KOPT-K1 (cell line): ENCODE results near the gene ZNF341.

Experiments
- H3K27ac ChIP-seq: fragments of 200-600 bp; sonication (generic); 2 replicates; pipeline ENCODE4 v1.5.1; 2016; ENCODE audit warnings: antibody characterized with exemption, mild to moderate bottlenecking, low read depth, low read length; ENCODE audit not compliant: poor library complexity, severe bottlenecking
- H3K36me3 ChIP-seq: fragments of 200-600 bp; sonication (generic); 2 replicates; pipeline ENCODE4 v1.5.1; 2017; ENCODE audit warnings: antibody characterized with exemption, mild to moderate bottlenecking, low read length, moderate library complexity; ENCODE audit not compliant: insufficient read depth
- H3K9me3 ChIP-seq: fragments of 200-600 bp; sonication (generic); 2 replicates; pipeline ENCODE4 v1.5.1; 2017; ENCODE audit warnings: antibody characterized with exemption, low read length, mild to moderate bottlenecking; ENCODE audit not compliant: insufficient read depth, poor library complexity, severe bottlenecking

The ZNF341 gene

DNA sequence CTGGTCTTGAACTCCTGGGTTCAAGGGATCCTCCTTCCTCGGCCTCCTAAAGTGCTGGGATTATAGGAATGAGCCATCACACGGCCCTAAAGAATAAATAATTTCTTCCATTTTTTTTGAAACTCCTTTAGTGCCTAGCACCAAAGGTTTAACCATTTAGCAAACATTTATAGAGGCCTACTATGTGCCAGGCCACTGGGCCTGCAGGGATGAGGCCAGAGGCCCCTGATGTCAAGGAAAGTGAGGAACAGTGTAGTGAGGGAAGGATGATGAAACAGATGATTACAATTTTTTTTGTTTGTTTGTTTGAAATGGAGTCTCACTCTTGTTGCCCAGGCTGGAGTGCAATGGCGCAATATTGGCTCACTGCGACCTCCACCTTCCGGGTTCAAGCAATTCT, 33.8 kb downstream of the ZNF341 start:
- Histone ChIP-seq H3K36me3 (no peaks in the 10 kb centered on the region), H3K27ac (no peak overlapping the region), H3K9me3 (no peaks in the 10 kb centered on the region)

DNA sequence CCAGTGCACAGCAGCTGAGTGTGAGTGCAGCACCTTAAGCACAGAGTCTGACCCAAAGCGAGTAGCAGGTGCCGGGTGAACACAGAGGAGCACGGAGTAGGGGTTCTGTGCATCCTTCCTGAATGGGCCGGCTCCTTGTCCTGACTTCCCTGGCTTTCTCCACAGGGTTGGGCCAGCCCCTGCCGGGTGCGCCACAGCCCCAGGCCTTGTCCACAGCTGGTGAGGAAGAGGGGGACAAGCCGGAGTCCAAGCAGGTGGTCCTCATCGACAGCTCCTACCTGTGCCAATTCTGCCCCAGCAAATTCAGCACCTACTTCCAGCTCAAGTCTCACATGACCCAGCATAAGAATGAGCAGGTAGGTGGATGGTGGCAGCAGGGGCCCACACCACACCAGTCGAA, 34.9 kb downstream of the ZNF341 start:
- Histone ChIP-seq H3K9me3 (no peaks in the 10 kb centered on the region), H3K27ac (no peak overlapping the region), H3K36me3 (no peaks in the 10 kb centered on the region)

DNA sequence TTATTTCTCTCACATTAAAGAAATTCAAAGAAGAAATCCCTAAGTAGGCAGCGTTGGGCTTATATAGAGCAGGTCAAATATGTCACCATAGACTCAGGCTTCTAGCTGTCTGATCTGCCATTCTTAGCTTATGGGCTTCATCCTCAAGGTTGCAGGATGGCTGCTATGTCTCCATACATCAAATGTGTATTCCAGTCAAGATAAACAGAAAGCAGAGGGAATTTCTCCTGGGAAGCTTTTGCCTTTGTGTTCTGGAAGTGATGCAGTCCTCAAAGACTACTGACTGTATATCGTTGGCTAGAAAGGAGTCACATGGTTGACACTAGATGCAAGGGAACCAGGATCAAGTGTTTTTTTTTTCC, 36.0 kb downstream of the ZNF341 start:
- no peaks in the 10 kb centered on the region for H3K9me3 ChIP-seq
- no peaks in the 10 kb centered on the region for H3K36me3 ChIP-seq
- H3K27ac ChIP-seq: no peak overlapping the region

DNA sequence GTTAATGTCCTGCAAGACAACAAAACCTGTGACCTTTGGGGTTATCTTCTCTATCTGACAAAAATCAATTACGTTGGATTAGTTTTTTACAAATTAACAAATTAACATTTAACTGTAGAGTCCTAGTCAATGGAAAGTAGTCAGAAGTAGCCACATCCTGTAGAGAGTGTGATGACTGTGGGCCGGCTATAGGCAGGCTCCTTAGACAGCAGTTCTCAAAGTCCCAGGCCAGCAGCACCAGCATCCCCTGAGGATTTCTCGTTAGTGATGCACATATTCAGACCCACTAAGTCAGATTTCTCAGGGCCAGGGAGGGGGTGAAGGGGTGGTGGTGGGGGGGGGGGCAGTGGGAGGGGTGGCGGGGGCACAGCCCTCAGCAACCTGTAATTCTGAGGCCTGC, 37.2 kb downstream of the ZNF341 start:
- H3K36me3 ChIP-seq: no peaks in the 10 kb centered on the region
- H3K9me3 ChIP-seq: no peaks in the 10 kb centered on the region
- H3K27ac ChIP-seq: no peak overlapping the region

DNA sequence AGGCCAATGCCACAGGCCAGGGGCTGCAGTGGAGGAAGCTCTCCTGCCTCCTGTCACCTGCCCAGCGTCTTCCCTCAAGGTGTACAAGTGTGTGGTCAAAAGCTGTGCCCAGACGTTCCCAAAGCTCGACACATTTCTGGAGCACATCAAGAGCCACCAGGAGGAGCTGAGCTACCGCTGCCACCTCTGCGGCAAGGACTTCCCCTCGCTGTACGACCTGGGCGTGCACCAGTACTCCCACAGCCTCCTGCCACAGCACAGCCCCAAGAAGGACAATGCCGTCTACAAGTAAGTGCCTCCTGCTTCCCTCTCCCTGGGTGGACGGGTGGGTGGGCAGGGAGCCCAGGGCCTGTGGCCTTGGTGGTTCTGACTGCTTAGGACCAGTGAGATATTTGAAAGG, 38.2 kb downstream of the ZNF341 start:
- Histone ChIP-seq H3K9me3 (no peaks in the 10 kb centered on the region), H3K27ac (no peak overlapping the region), H3K36me3 (no peaks in the 10 kb centered on the region)

DNA sequence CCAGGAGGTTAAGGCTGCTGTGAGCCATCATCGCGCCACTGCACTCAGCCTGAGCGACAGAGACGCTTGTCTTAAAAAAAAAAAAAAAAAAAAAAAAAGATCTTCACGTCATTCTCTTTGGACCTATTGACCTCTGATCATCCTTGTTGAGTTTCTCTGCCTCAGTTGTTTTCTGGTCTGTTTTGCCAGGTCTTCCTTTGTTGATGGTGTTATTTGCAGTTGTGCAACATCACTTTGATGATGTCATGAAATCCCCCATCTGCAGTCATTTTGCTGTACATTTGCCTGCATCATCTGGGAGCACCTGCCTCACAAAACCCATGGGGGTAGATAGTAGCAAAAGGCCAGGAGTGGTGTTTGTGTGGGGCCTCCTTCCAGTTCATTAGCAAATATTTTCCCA, 40.1 kb downstream of the ZNF341 start:
- Histone ChIP-seq H3K9me3 (no peaks in the 10 kb centered on the region), H3K36me3 (no peaks in the 10 kb centered on the region), H3K27ac (no peak overlapping the region)

DNA sequence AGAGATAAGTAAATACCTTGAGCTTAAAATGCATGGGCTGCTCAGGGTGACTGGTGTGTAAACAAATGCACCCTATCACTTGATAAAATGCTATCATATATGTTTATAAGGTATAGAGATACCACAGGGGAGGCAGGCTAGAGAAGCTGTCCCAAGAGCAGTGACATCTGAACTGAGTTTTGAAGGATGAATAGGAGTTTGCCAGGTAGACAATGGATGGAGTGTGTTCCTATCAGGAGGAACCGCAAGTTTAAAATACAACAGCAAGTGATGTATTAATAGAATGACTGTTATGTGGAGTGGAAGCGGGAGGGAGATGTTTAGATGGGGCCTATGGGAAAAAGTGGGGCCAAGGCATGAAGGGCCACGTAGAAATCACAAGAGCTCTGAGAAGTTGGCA, 40.6 kb downstream of the ZNF341 start:
- Histone ChIP-seq H3K36me3 (no peaks in the 10 kb centered on the region), H3K27ac (no peak overlapping the region), H3K9me3 (no peaks in the 10 kb centered on the region)

DNA sequence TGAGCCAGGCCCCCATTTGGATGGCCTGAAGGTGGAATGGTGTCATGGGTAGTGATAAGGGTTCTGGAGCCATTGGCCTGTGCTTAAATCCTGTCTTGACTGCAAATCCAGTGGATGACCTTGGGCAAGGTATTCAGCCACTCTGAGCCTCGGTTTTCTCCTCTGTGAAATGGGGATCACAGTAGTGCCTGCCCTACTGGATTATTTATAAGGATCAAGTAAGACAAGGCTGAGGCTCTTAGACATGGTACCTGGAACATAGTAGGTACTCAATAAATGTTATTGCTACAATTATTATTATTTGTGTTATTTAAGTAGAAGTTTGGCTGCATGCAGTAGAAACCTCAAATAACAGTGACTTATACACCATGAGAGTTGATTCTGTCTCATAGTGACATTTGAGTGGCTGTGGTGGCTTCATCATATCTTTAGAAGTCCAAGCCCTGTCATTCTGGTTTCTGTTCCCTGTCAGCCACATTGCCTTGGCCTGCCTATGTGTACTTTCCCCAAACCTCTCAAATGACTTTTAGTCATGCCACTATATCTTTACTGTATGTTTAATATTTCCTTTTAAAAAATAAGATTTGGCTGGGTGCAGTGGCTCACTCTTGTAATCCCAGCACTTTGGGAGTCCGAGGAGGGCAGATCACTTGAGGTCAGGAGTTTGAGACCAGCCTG, 41.8 kb downstream of the ZNF341 start:
- no peaks in the 10 kb centered on the region for H3K9me3 ChIP-seq
- no peaks in the 10 kb centered on the region for H3K36me3 ChIP-seq
- H3K27ac ChIP-seq: no peak overlapping the region

DNA sequence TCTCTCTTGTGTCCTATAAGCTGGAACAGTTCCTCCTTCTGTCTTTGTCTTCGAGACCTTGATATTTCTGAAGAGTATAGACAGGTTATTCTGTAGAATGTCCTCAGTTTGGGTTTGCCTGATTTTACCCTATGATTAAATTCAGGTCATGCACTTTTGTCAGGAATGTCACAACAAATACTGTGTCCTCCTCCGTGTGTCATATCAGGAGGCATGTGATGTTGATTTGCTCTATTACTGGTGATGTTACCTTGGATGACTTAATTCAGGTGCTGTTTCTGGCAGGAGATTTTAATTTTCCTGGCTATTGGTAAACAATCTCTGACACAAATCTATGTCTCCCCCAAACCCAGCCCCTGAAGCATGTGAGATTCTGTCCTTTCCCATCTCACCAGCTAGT, 46.0 kb downstream of the ZNF341 start:
- Histone ChIP-seq H3K9me3 (no peaks in the 10 kb centered on the region), H3K36me3 (no peaks in the 10 kb centered on the region), H3K27ac (peak overlapping the region; percentile 76)

DNA sequence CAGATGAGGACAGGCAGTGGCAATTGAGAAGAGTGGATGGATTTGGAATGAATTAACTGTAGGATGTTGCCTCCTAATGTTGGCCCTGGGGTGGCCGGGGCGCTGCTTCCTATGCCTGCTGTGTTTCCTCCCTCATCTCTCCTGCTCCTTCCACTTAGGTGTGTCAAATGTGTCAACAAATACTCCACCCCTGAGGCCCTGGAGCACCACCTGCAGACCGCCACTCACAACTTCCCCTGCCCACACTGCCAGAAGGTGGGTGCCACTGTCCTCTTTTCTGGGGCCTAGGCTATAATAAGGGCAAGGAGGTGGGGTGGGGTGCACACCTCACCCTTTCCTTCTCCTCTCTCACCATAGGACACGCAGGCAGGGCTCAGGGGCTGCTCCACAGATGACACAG, 49.3 kb downstream of the ZNF341 start:
- Histone ChIP-seq H3K27ac (no peak overlapping the region), H3K36me3 (no peaks in the 10 kb centered on the region), H3K9me3 (no peaks in the 10 kb centered on the region)

DNA sequence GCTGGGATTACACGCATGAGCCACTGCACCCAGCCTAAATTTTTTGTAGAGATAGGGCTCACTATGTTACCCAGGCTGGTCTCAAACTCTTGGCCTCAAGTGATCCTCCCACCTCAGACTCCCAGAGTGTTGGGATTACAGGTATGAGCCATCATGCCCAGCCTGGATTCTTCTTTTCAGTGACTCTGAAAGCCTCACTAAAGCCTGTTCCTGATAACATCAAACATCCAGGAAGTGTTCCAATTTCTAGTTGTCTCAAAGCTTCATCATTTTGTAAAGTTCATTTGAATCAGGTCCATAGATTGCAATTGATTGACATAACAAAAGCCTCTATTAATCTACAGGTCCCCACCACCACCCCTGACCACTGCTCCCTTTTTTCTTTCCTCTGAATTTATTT, 50.1 kb downstream of the ZNF341 start:
- Histone ChIP-seq H3K9me3 (no peaks in the 10 kb centered on the region), H3K36me3 (no peaks in the 10 kb centered on the region), H3K27ac (no peak overlapping the region)

DNA sequence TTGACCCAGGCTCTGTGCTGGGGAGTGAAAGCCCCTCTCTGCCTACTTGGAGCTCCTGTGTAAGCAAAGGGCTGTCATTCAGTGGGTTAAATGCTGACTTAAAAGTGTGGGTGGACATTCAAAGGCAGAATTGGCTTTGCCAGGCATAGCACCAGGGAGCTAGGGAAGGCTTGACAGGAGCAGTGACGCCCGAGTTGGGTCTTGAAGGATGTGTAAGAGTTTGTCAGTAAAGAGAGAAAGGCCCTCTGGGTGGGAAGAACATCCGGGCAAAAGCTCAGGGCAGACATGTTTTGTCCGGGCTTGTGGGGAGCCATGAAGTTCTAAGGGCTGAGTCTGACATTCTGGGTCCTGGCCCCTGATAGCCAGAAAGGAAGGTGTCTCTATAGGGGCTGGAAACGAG, 51.5 kb downstream of the ZNF341 start:
- Histone ChIP-seq H3K9me3 (no peaks in the 10 kb centered on the region), H3K27ac (no peak overlapping the region), H3K36me3 (no peaks in the 10 kb centered on the region)

DNA sequence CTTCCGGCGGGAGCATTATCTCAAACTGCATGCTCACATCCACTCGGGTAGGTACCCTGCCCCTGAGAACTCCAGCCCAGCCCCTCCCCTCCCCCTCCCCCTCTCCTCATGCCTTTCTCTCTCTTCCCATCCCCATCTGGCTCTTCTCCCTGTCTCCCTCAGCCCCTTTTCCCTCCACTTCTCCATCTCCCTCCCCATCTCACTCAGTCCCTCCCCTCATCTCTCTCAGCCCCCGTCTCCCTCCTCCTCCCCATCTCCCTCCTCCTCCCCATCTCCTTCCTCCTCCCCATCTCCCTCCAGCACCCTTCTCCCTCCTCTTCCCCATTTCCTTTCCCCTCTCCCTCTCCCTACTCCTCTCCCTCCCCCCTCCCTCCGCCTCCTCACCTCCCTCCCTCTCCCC, 52.0 kb downstream of the ZNF341 start:
- Histone ChIP-seq H3K9me3 (no peaks in the 10 kb centered on the region), H3K36me3 (no peaks in the 10 kb centered on the region), H3K27ac (no peak overlapping the region)

DNA sequence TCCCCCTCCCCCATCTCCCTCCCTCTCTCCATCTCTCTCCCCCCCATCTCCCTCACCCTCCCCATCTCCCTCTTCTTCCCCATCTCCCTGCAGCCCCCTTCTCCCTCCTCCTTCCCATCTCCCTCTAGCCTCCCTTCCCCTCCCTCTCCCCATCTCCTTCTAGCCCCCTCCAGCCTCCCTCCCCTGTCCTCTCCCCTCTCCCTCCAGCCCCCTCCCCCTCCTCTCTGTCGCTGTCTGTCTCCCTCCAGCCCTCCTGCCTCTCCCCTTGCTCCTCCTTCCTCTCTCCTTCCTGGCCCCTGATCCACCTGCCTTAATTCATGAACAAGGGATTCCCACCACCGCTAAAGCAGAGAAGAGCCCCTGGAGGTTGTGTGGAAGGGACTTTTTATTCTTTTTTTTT, 52.4 kb downstream of the ZNF341 start:
- Histone ChIP-seq H3K36me3 (no peaks in the 10 kb centered on the region), H3K27ac (no peak overlapping the region), H3K9me3 (no peaks in the 10 kb centered on the region)

DNA sequence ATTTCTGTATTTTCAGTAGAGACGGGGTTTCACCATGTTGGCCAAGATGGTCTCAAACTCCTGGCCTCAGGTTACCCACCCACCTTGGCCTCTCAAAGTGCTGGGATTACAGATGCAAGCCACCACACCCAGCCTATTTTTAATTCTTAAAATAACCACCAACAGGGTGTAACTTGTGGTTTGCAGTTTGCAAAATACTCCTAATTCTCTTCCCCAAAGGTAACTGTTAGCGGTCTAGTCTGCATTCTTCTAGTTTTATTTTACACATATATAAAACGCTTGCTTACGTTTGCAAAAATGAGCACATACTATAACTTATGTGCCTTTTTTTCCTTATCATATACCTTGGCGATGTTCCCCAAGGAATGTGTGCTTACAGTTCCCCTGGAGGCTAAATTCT, 53.7 kb downstream of the ZNF341 start:
- H3K36me3 ChIP-seq: no peaks in the 10 kb centered on the region
- H3K9me3 ChIP-seq: no peaks in the 10 kb centered on the region

DNA sequence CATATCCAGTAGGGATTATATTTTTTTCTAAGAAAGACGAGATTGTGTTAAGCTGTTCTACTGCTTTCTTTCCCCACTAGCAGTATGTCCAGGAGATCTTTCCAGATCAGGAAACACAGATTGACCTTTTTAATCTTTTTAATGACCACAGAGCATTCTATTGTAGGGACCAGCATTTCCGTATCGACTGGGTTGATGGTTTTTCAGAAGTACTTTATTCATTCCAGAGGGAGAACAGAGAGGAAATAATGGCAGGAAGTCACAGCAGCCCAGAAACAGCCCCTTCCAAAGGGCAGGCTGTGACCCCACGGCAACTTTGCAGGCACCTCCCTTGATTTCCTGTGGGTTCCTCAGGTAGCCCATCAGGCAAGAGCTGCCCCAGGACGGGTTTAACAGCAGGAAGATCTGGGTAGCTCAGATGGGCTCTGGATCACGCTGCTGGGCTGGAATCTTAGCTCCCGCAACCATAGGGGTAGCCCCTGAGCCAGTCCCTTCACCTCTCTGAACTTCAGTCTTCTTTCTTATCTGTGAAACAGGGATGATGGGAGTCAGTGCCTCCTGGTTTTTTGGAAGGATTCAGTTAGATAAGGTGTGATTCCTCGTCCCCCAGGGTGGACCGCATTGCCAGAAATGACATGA, 55.6 kb downstream of the ZNF341 start:
- no peak overlapping the region for H3K27ac ChIP-seq
- no peaks in the 10 kb centered on the region for H3K36me3 ChIP-seq
- no peaks in the 10 kb centered on the region for H3K9me3 ChIP-seq

More for the DNA sequence above, 53.7 kb downstream of the ZNF341 start:
- no peak overlapping the region for H3K27ac ChIP-seq
